ENCODE measurements around the gene TADA1. TPM values are rescaled to one million over a fixed set of nuclear protein-coding genes. Genes with fewer than 3 reads are reported as not detected.

Gene TADA1
- total RNA-seq, 4 donors from 2014 or later = 6.6 to 13.5 (median 8.4) TPM

- Histone ChIP-seq H3K4me1 (peaks cover 0 to 2% (median 0%) of the 10 kb centered on the region in 4 donors), H3K27me3 (no peaks in the 10 kb centered on the region), H3K4me3 (no peak overlapping the region), H3K27ac (no peak overlapping the region), H3K9me3 (no peaks in the 10 kb centered on the region), H3K36me3 (peaks cover 0 to 41% (median 0%) of the 10 kb centered on the region in 3 donors)
- DNase-seq = no peak
- no peak for TF ChIP-seq CTCF (IDR thresholded peaks at IDR 0.05)
- TF ChIP-seq POLR2A (IDR thresholded peaks at IDR 0.05) = no peak
Observed at GRCh38 chr1:166868639-166869038, 7.4 kb downstream of the TADA1 start.

GRCh38 chr1:166865926-166866325 is 10.1 kb downstream of the TADA1 start:
- H3K27me3 ChIP-seq = no peaks in the 10 kb centered on the region
- TF ChIP-seq CTCF (IDR thresholded peaks at IDR 0.05) (no peak), POLR2A (IDR thresholded peaks at IDR 0.05) (no peak)
- H3K4me1 ChIP-seq = no peaks in the 10 kb centered on the region
- H3K27ac ChIP-seq = no peak overlapping the region
- DNase-seq = no peak
- peaks cover 0 to 68% (median 0%) of the 10 kb centered on the region in 3 donors for H3K36me3 ChIP-seq
- no peaks in the 10 kb centered on the region for H3K9me3 ChIP-seq
- no peak overlapping the region for H3K4me3 ChIP-seq

GRCh38 chr1:166859597-166859996 is 16.5 kb downstream of the TADA1 start:
- Histone ChIP-seq H3K4me1 (no peaks in the 10 kb centered on the region), H3K27me3 (no peaks in the 10 kb centered on the region), H3K36me3 (peaks cover 0 to 96% (median 0%) of the 10 kb centered on the region in 3 donors), H3K27ac (no peak overlapping the region), H3K9me3 (no peaks in the 10 kb centered on the region), H3K4me3 (no peak overlapping the region)
- TF ChIP-seq POLR2A (IDR thresholded peaks at IDR 0.05) = no peak
- TF ChIP-seq CTCF (IDR thresholded peaks at IDR 0.05) = no peak
- DNase-seq = no peak

- no peak overlapping the region for H3K27ac ChIP-seq
- no peak for DNase-seq
- H3K27me3 ChIP-seq = no peaks in the 10 kb centered on the region
- TF ChIP-seq POLR2A (IDR thresholded peaks at IDR 0.05) (no peak), CTCF (IDR thresholded peaks at IDR 0.05) (no peak)
- no peaks in the 10 kb centered on the region for H3K9me3 ChIP-seq
- H3K36me3 ChIP-seq = peaks cover 0 to 93% (median 0%) of the 10 kb centered on the region in 3 donors
- H3K4me3 ChIP-seq = no peak overlapping the region
- no peaks in the 10 kb centered on the region for H3K4me1 ChIP-seq
Observed at GRCh38 chr1:166858726-166859419, 17.2 kb downstream of the TADA1 start.

- Histone ChIP-seq H3K4me3 (no peak overlapping the region), H3K36me3 (peaks cover 0 to 93% (median 0%) of the 10 kb centered on the region in 3 donors), H3K27ac (no peak overlapping the region), H3K9me3 (no peaks in the 10 kb centered on the region), H3K4me1 (no peaks in the 10 kb centered on the region), H3K27me3 (no peaks in the 10 kb centered on the region)
- TF ChIP-seq POLR2A (IDR thresholded peaks at IDR 0.05) (no peak), CTCF (IDR thresholded peaks at IDR 0.05) (no peak)
- no peak for DNase-seq
Observed at GRCh38 chr1:166857995-166858394, 18.1 kb downstream of the TADA1 start.
